Measurements from ENCODE around the gene LHFPL2.

The LHFPL2 gene

GRCh38 chr5:78563621-78564020, 85.0 kb downstream of the LHFPL2 start:
- no peak for DNase-seq

- DNase-seq = no peak
Measured at GRCh38 chr5:78562714-78563330, 85.8 kb downstream of the LHFPL2 start.

GRCh38 chr5:78562001-78562400, 86.6 kb downstream of the LHFPL2 start:
- DNase-seq = no peak

- no peak for DNase-seq
Measured at GRCh38 chr5:78561261-78561660, 87.3 kb downstream of the LHFPL2 start.

- no peak for DNase-seq
Measured at GRCh38 chr5:78560000-78560855, 88.3 kb downstream of the LHFPL2 start.

GRCh38 chr5:78557601-78558000, 91.0 kb downstream of the LHFPL2 start:
- DNase-seq = no peak

GRCh38 chr5:78555870-78556269, 92.7 kb downstream of the LHFPL2 start:
- no peak for DNase-seq

GRCh38 chr5:78554670-78555069, 93.9 kb downstream of the LHFPL2 start:
- DNase-seq = no peak

- DNase-seq = no peak
Measured at GRCh38 chr5:78553580-78554353, 94.8 kb downstream of the LHFPL2 start.

- no peak for DNase-seq
Measured at GRCh38 chr5:78552729-78553342, 95.7 kb downstream of the LHFPL2 start.

GRCh38 chr5:78550891-78551290, 97.7 kb downstream of the LHFPL2 start:
- DNase-seq = no peak

GRCh38 chr5:78549043-78549442, 99.5 kb downstream of the LHFPL2 start:
- DNase-seq = no peak

GRCh38 chr5:78547731-78548615, 100.6 kb downstream of the LHFPL2 start:
- no peak for DNase-seq

- no peak for DNase-seq
Measured at GRCh38 chr5:78547183-78547582, 101.4 kb downstream of the LHFPL2 start.

GRCh38 chr5:78546276-78546996, 102.1 kb downstream of the LHFPL2 start:
- DNase-seq = no peak

GRCh38 chr5:78545406-78545805, 103.2 kb downstream of the LHFPL2 start:
- DNase-seq = no peak

- DNase-seq = no peak
Measured at GRCh38 chr5:78544561-78545201, 103.9 kb downstream of the LHFPL2 start.

GRCh38 chr5:78543916-78544315, 104.7 kb downstream of the LHFPL2 start:
- no peak for DNase-seq

- no peak for DNase-seq
Measured at GRCh38 chr5:78543292-78543691, 105.3 kb downstream of the LHFPL2 start.

- no peak for DNase-seq
Measured at GRCh38 chr5:78542321-78542840, 106.2 kb downstream of the LHFPL2 start.

Measured in NCI-H345 (cell line).